ENCODE data around the gene MYG1. TPM values are rescaled to one million over a fixed set of nuclear protein-coding genes. Genes with fewer than 3 reads are reported as not detected.

Gene MYG1
- polyA plus RNA-seq, 3 donors, result 49.3 to 64.3 (median 55.7) TPM

DNA sequence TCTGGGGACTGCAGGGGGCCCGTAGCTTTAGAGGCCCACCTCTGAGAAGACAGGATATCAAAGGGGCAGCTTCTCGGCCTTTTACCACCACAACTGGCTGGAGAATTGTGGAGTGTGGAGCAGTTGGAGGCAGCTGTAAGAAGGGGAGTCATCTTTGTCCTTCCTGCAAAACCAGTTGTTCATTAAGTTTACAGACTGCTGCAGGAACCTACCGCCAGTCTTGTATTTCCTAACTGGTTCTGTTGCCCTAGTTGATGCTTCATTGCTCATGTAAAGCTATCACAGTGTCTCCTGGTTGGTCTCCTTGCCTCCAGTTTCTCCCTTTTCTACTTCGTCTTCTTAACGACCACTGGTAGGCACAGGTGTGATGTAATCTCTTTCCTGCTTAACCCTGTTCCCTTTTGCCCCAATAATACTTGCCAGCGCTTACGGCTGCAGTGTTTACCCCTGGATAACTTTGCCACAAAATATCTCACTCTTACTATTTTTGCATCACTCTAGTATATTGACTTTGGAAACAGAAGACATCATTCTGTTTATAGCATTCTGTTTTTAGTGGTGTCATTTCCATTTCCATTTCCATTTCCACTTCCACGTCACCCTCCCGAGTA, 19.5 kb upstream of the MYG1 start:
- WGBS (ENCODE audit: insufficient coverage), result 95% methylated on average over 2 of the region's 9 CpGs
- no peaks in the 10 kb centered on the region for H3K79me2 ChIP-seq (ENCODE audit: insufficient read depth, low read length)
- no peaks in the 10 kb centered on the region for H3K4me1 ChIP-seq (ENCODE audit: control insufficient read depth in 1 of 2, insufficient read depth in 2 of 2, low read length in 2 of 2)
- Mint-ChIP-seq H3K9me3 (no peaks in the 10 kb centered on the region), H3K27ac (peak overlapping the region in 3 of 7 donors; percentile 37 to 68 (median 44)), H3K36me3 (peaks cover 51 to 91% of the 10 kb centered on the region in 2 donors), H3K4me1 (no peaks in the 10 kb centered on the region), H3K27me3 (ENCODE audit: low read depth in 3 of 3) (no peaks in the 10 kb centered on the region), H3K4me3 (no peak overlapping the region)
- H3K4me3 ChIP-seq (replicated peaks in 1 of 3; ENCODE audit: low read depth in 2 of 3, low read length in 3 of 3), result no peak overlapping the region
- no peaks in the 10 kb centered on the region for H4K20me1 ChIP-seq (ENCODE audit: insufficient read depth, low read length)
- no peak overlapping the region for H3K27ac ChIP-seq (ENCODE audit: low read depth in 1 of 2, low read length in 2 of 2)
- DNase-seq, result no peak
- H2AFZ ChIP-seq (ENCODE audit: insufficient read depth, low read depth, low read length, poor library complexity, severe bottlenecking), result no peak overlapping the region
- no peak overlapping the region for H3K9ac ChIP-seq (ENCODE audit: insufficient read depth, low read length, poor library complexity, severe bottlenecking)
- H3K9me3 ChIP-seq (replicated peaks in 1 of 2; ENCODE audit: control insufficient read depth in 1 of 2, insufficient read depth in 1 of 2, low read length in 2 of 2), result no peaks in the 10 kb centered on the region
- H3K27me3 ChIP-seq (ENCODE audit: control insufficient read depth in 2 of 2, insufficient read depth in 2 of 2, low read length in 2 of 2), result no peaks in the 10 kb centered on the region
- TF ChIP-seq, protein P1, sequence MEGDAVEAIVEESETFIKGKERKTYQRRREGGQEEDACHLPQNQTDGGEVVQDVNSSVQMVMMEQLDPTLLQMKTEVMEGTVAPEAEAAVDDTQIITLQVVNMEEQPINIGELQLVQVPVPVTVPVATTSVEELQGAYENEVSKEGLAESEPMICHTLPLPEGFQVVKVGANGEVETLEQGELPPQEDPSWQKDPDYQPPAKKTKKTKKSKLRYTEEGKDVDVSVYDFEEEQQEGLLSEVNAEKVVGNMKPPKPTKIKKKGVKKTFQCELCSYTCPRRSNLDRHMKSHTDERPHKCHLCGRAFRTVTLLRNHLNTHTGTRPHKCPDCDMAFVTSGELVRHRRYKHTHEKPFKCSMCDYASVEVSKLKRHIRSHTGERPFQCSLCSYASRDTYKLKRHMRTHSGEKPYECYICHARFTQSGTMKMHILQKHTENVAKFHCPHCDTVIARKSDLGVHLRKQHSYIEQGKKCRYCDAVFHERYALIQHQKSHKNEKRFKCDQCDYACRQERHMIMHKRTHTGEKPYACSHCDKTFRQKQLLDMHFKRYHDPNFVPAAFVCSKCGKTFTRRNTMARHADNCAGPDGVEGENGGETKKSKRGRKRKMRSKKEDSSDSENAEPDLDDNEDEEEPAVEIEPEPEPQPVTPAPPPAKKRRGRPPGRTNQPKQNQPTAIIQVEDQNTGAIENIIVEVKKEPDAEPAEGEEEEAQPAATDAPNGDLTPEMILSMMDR (IDR thresholded peaks at IDR 0.05), result no peak
- H3K36me3 ChIP-seq (replicated peaks in 1 of 2; ENCODE audit: control insufficient read depth in 1 of 2, insufficient read depth in 2 of 2, low read length in 2 of 2), result peaks cover 60 to 89% of the 10 kb centered on the region in 2 donors
- no peak overlapping the region for H3K4me2 ChIP-seq (replicated peaks; ENCODE audit: extremely low read depth, low read length, poor library complexity, severe bottlenecking)
- intact Hi-C loops (cut with micrococcal nuclease), result no loop called here

DNA sequence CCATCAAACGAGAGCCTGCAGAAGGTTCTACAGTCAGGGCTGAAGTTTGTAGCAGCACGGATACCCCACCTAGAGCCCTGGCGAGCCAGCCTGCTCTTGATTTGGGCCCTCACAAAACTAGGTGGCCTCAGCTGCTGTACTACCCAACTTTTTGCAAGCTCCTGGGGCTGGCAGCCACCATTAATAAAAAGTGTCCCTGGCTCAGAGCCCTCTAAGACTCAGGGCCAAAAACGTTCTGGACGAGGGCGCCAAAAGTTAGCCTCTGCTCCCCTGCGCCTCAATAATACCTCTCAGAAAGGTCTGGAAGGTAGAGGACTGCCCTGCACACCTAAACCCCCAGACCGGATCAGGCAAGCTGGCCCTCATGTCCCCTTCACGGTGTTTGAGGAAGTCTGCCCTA, 13.0 kb upstream of the MYG1 start:
- H3K79me2 ChIP-seq (ENCODE audit: insufficient read depth, low read length), result no peaks in the 10 kb centered on the region
- no peaks in the 10 kb centered on the region for H3K9me3 ChIP-seq (replicated peaks in 1 of 2; ENCODE audit: control insufficient read depth in 1 of 2, insufficient read depth in 1 of 2, low read length in 2 of 2)
- no peaks in the 10 kb centered on the region for H3K4me1 ChIP-seq (ENCODE audit: control insufficient read depth in 1 of 2, insufficient read depth in 2 of 2, low read length in 2 of 2)
- intact Hi-C loops (cut with micrococcal nuclease), result loop anchor here (2.0 to 5.0 kb wide), 2 partner anchors 74 kb away; no protein-coding TSS in a partner anchor
- no peak overlapping the region for H2AFZ ChIP-seq (ENCODE audit: insufficient read depth, low read depth, low read length, poor library complexity, severe bottlenecking)
- peaks cover 5% of the 10 kb centered on the region for H3K4me1 Mint-ChIP-seq
- TF ChIP-seq, protein P1 (IDR thresholded peaks at IDR 0.05), result no peak
- DNase-seq, result no peak
- H3K27ac Mint-ChIP-seq, result peak overlapping the region in 1 of 7 donors; percentile 56
- peaks cover 46 to 78% of the 10 kb centered on the region in 2 donors for H3K36me3 ChIP-seq (replicated peaks in 1 of 2; ENCODE audit: control insufficient read depth in 1 of 2, insufficient read depth in 2 of 2, low read length in 2 of 2)
- H3K4me3 ChIP-seq (replicated peaks in 1 of 3; ENCODE audit: low read depth in 2 of 3, low read length in 3 of 3), result no peak overlapping the region
- 94% methylated on average over 9 of the region's 9 CpGs for WGBS (ENCODE audit: insufficient coverage)
- H3K27me3 Mint-ChIP-seq (ENCODE audit: low read depth in 3 of 3), result peaks cover 0 to 1% (median 0%) of the 10 kb centered on the region in 3 donors
- no peaks in the 10 kb centered on the region for H3K27me3 ChIP-seq (ENCODE audit: control insufficient read depth in 2 of 2, insufficient read depth in 2 of 2, low read length in 2 of 2)
- H3K36me3 Mint-ChIP-seq, result peaks cover 48 to 86% of the 10 kb centered on the region in 2 donors
- no peak overlapping the region for H3K4me3 Mint-ChIP-seq
- H3K4me2 ChIP-seq (replicated peaks; ENCODE audit: extremely low read depth, low read length, poor library complexity, severe bottlenecking), result no peak overlapping the region
- H4K20me1 ChIP-seq (ENCODE audit: insufficient read depth, low read length), result no peaks in the 10 kb centered on the region
- no peaks in the 10 kb centered on the region for H3K9me3 Mint-ChIP-seq
- H3K9ac ChIP-seq (ENCODE audit: insufficient read depth, low read length, poor library complexity, severe bottlenecking), result no peak overlapping the region
- H3K27ac ChIP-seq (ENCODE audit: low read depth in 1 of 2, low read length in 2 of 2), result peak overlapping the region in 1 of 2 donors; percentile 3
